Measurements from ENCODE around the gene ZPBP2. TPM values are rescaled to one million over a fixed set of nuclear protein-coding genes. Genes with fewer than 3 reads are reported as not detected.

ZPBP2 gene
- total RNA-seq, 1 donor from 2014 or later, result not detected

DNA sequence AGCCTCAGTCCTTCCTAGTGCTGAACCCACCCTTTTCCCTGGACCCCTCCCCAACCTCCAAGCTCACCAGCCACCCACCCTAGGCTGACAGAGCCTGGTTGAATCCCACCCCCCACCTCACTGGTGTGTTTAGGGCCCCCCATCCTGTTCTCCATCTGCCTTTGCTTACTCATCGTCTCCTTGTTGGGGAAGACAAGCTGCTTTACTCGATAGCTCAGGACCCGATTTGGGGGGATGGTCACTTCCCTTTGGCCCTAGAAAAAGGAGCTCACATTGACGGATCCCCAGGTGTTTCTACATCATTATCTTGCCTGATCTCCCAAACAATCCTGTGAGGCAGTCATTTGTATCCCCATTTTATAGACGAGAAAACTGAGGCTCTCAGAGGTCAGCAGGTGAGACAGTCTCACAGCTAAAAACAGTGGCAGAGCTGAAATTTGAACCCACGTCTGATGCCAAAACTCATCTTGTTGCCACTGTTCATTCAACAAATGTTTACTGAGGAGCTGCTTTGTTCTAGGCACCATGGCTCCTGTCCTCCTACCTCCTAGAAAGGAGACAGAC lies 40.9 kb downstream of the ZPBP2 start:
- Mint-ChIP-seq H3K36me3 (ENCODE audit: unreplicated experiment) (peaks cover 14% of the 10 kb centered on the region), H3K4me1 (ENCODE audit: unreplicated experiment) (no peaks in the 10 kb centered on the region), H3K9me3 (ENCODE audit: unreplicated experiment) (no peaks in the 10 kb centered on the region), H3K4me3 (ENCODE audit: unreplicated experiment) (no peak overlapping the region), H3K27ac (ENCODE audit: unreplicated experiment) (no peak overlapping the region), H3K27me3 (ENCODE audit: unreplicated experiment) (no peaks in the 10 kb centered on the region)
- no peak for DNase-seq (ENCODE audit: extremely low spot score, unreplicated experiment)
- TF ChIP-seq, protein P1, sequence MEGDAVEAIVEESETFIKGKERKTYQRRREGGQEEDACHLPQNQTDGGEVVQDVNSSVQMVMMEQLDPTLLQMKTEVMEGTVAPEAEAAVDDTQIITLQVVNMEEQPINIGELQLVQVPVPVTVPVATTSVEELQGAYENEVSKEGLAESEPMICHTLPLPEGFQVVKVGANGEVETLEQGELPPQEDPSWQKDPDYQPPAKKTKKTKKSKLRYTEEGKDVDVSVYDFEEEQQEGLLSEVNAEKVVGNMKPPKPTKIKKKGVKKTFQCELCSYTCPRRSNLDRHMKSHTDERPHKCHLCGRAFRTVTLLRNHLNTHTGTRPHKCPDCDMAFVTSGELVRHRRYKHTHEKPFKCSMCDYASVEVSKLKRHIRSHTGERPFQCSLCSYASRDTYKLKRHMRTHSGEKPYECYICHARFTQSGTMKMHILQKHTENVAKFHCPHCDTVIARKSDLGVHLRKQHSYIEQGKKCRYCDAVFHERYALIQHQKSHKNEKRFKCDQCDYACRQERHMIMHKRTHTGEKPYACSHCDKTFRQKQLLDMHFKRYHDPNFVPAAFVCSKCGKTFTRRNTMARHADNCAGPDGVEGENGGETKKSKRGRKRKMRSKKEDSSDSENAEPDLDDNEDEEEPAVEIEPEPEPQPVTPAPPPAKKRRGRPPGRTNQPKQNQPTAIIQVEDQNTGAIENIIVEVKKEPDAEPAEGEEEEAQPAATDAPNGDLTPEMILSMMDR (IDR thresholded peaks at IDR 0.05), result no peak

DNA sequence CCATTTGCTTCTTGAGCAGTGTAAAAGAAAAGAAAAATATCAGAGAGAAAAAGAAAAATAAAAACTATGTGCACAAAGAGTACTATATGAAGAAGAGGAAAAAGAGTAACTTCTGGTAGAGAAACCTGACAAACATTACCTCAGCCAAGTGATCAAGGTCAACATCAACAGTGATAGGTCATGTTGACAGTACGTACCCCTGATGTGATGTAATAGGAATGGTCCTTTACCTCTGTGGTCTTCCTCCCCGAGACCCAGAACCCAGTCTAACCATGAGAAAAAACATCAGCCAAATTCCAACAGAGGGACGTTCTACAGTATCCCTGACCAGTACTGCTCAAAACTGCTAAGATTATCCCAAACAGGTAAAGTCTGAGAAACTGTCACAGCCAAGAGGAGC lies 46.0 kb downstream of the ZPBP2 start:
- peaks cover 21% of the 10 kb centered on the region for H3K36me3 Mint-ChIP-seq (ENCODE audit: unreplicated experiment)
- TF ChIP-seq, protein P1 (IDR thresholded peaks at IDR 0.05), result no peak
- peaks cover 3% of the 10 kb centered on the region for H3K4me1 Mint-ChIP-seq (ENCODE audit: unreplicated experiment)
- no peak overlapping the region for H3K27ac Mint-ChIP-seq (ENCODE audit: unreplicated experiment)
- no peaks in the 10 kb centered on the region for H3K9me3 Mint-ChIP-seq (ENCODE audit: unreplicated experiment)
- H3K27me3 Mint-ChIP-seq (ENCODE audit: unreplicated experiment), result no peaks in the 10 kb centered on the region
- DNase-seq (ENCODE audit: extremely low spot score, unreplicated experiment), result no peak
- no peak overlapping the region for H3K4me3 Mint-ChIP-seq (ENCODE audit: unreplicated experiment)

DNA sequence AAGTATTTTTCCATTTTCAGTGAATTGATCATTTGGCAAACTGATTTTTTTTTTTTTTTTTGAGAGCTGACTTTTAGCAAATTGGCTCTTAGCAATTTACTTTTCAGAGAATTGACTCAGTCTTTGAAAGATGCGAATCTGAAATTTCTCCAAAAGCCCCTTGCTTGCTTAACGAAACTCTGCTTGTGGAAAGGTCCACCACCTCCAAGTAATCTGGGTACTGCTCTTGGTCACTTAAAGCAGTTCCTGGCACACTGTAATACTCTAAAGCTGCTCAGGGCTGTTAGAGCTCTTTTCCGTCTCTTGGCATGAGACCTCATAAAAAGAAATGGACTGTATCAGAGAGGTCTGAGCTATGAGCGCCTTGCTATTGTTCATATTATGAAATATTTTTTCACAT lies 47.6 kb downstream of the ZPBP2 start:
- TF ChIP-seq, protein P1 (IDR thresholded peaks at IDR 0.05), result no peak
- no peak overlapping the region for H3K4me3 Mint-ChIP-seq (ENCODE audit: unreplicated experiment)
- H3K27ac Mint-ChIP-seq (ENCODE audit: unreplicated experiment), result no peak overlapping the region
- H3K36me3 Mint-ChIP-seq (ENCODE audit: unreplicated experiment), result peaks cover 22% of the 10 kb centered on the region
- H3K9me3 Mint-ChIP-seq (ENCODE audit: unreplicated experiment), result no peaks in the 10 kb centered on the region
- DNase-seq (ENCODE audit: extremely low spot score, unreplicated experiment), result no peak
- peaks cover 3% of the 10 kb centered on the region for H3K4me1 Mint-ChIP-seq (ENCODE audit: unreplicated experiment)
- no peaks in the 10 kb centered on the region for H3K27me3 Mint-ChIP-seq (ENCODE audit: unreplicated experiment)

DNA sequence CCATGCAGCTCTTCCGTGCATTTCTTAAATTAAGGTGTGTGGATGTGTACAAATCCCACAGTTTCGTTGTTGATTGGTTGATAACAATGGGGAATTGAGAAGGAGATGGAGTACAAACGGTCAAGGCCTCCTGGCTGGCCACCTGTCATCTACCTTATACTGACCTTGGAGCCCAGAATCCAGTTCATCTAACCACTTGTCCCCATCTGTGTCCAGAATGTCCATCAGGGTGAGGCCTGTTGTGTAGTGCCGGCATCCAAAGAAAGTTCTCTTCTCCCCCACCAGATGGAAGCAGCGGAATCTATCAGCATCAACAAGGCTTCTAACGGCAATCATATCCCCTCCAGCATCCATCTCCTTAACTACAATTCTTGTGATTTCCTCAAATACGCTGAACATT lies 48.9 kb downstream of the ZPBP2 start:
- Mint-ChIP-seq H3K4me3 (ENCODE audit: unreplicated experiment) (no peak overlapping the region), H3K9me3 (ENCODE audit: unreplicated experiment) (no peaks in the 10 kb centered on the region), H3K4me1 (ENCODE audit: unreplicated experiment) (peaks cover 3% of the 10 kb centered on the region), H3K36me3 (ENCODE audit: unreplicated experiment) (peaks cover 24% of the 10 kb centered on the region), H3K27ac (ENCODE audit: unreplicated experiment) (no peak overlapping the region), H3K27me3 (ENCODE audit: unreplicated experiment) (no peaks in the 10 kb centered on the region)
- no peak for DNase-seq (ENCODE audit: extremely low spot score, unreplicated experiment)
- TF ChIP-seq, protein P1 (IDR thresholded peaks at IDR 0.05), result peak; percentile 14

DNA sequence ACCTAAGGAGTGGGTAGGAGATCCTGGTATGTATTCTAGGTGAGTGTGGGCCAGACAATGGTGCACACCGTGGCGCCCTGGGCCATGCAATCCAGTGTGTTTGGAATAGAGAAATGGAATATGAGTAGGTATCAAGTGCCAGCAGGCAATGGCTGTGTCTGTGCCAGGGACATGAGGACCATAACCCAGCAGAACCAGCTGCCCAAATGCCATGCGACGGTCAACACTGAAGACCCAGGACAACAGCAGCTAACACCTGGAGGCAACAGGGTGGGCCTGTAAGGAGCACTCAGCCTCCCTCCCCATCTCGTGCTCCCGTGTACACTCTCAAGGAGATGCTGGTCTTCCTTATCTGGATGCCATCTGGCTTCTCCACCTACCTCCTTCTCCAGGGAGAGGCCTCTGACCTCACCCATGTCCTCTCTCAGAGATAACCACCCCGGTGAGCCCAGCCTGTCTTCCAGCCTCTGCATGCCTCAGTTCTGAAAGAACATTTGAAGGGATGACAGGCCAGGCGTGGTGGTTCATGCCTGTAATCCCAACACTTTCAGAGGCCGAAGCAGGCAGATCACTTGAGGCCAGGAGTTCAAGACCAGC lies 51.2 kb downstream of the ZPBP2 start:
- no peaks in the 10 kb centered on the region for H3K27me3 Mint-ChIP-seq (ENCODE audit: unreplicated experiment)
- no peaks in the 10 kb centered on the region for H3K9me3 Mint-ChIP-seq (ENCODE audit: unreplicated experiment)
- no peak overlapping the region for H3K27ac Mint-ChIP-seq (ENCODE audit: unreplicated experiment)
- TF ChIP-seq, protein P1 (IDR thresholded peaks at IDR 0.05), result no peak
- DNase-seq (ENCODE audit: extremely low spot score, unreplicated experiment), result no peak
- peaks cover 5% of the 10 kb centered on the region for H3K4me1 Mint-ChIP-seq (ENCODE audit: unreplicated experiment)
- peaks cover 25% of the 10 kb centered on the region for H3K36me3 Mint-ChIP-seq (ENCODE audit: unreplicated experiment)
- no peak overlapping the region for H3K4me3 Mint-ChIP-seq (ENCODE audit: unreplicated experiment)

All from osteocyte (in vitro differentiated cells).